HEK293T (cell line): ENCODE results near the gene PXMP2.
"Not testable (repeated sequence)": the region's sequence is repeated elsewhere in the genome, so short reads cannot be mapped to it uniquely, and the experiment has no call there.

Source experiments
- BHLHE40 ChIP-seq: fragments of 450-650 bp; IDR thresholded peaks from 2 replicates; pipeline ENCODE4 v1.6.1; 2016; ENCODE audit warnings: mild to moderate bottlenecking, moderate library complexity, borderline replicate concordance
- CTBP1 ChIP-seq: fragments of 450-650 bp; IDR thresholded peaks from 2 replicates; pipeline ENCODE4 v1.6.1; 2016; ENCODE audit warnings: borderline replicate concordance
- ELF4 ChIP-seq: fragments of 450-650 bp; IDR thresholded peaks from 2 replicates; pipeline ENCODE4 v1.6.1; 2017; ENCODE audit warnings: antibody characterized with exemption
- FOXA1 ChIP-seq: fragments of 450-650 bp; IDR thresholded peaks from 2 replicates; pipeline ENCODE4 v1.6.1; 2016; ENCODE audit warnings: mild to moderate bottlenecking
- FOXK2 ChIP-seq: fragments of 450-650 bp; IDR thresholded peaks from 2 replicates; pipeline ENCODE4 v1.6.1; 2016; ENCODE audit warnings: mild to moderate bottlenecking
- FOXM1 ChIP-seq: fragments of 450-650 bp; IDR thresholded peaks from 2 replicates; pipeline ENCODE4 v1.6.1; 2017; ENCODE audit warnings: mild to moderate bottlenecking, borderline replicate concordance
- L3MBTL2 ChIP-seq: fragments of 450-650 bp; conservative IDR thresholded peaks from 2 replicates; pipeline ENCODE4 v1.6.1; 2016; ENCODE audit warnings: mild to moderate bottlenecking
- LEF1 ChIP-seq: fragments of 450-650 bp; IDR thresholded peaks from 2 replicates; pipeline ENCODE4 v1.6.1; 2017; ENCODE audit warnings: mild to moderate bottlenecking, borderline replicate concordance
- PKNOX1 ChIP-seq: fragments of 450-650 bp; IDR thresholded peaks from 2 replicates; pipeline ENCODE4 v1.6.1; 2016
- SP1 ChIP-seq: fragments of 450-650 bp; IDR thresholded peaks from 2 replicates; pipeline ENCODE4 v1.6.1; 2017

GRCh38 chr12:132753670-132754069, 66.3 kb downstream of the PXMP2 start:
- TF ChIP-seq BHLHE40, L3MBTL2, FOXK2, FOXA1, SP1, PKNOX1, CTBP1, FOXM1, ELF4, LEF1: not testable (repeated sequence)
